GM12865 (cell line): ENCODE measurements around the gene RAET1E.
"Not testable (repeated sequence)": the region's sequence is repeated elsewhere in the genome, so short reads cannot be mapped to it uniquely, and the experiment has no call there.

Experiments used
- DNase-seq: peaks from one replicate; pipeline ENCODE4 v3.0.0; 2010; ENCODE audit warnings: low read depth
- H3K4me3 ChIP-seq: 2 replicates; pipeline ENCODE4 v1.5.1; 2011; ENCODE audit warnings: mild to moderate bottlenecking, low read depth, low read length, control low read depth
- CTCF ChIP-seq: IDR thresholded peaks from 2 replicates; pipeline ENCODE4 v1.5.1; 2011; ENCODE audit warnings: low read length, control low read depth, low read depth, inconsistent platforms; ENCODE audit not compliant: insufficient read depth; ENCODE audit errors: missing control alignments

RAET1E gene

GRCh38 chr6:149925253-149925973, 27.5 kb upstream of the RAET1E start:
- no peak for TF ChIP-seq CTCF
- H3K4me3 ChIP-seq: no peak overlapping the region
- DNase-seq: no peak

GRCh38 chr6:149924933-149925252, 27.0 kb upstream of the RAET1E start:
- no peak for DNase-seq
- H3K4me3 ChIP-seq: no peak overlapping the region
- TF ChIP-seq CTCF: no peak

GRCh38 chr6:149924206-149924932, 26.5 kb upstream of the RAET1E start:
- no peak overlapping the region for H3K4me3 ChIP-seq
- TF ChIP-seq CTCF: no peak
- no peak for DNase-seq

GRCh38 chr6:149923327-149923986, 25.5 kb upstream of the RAET1E start:
- no peak overlapping the region for H3K4me3 ChIP-seq
- no peak for TF ChIP-seq CTCF
- DNase-seq: no peak

GRCh38 chr6:149922642-149923326, 24.9 kb upstream of the RAET1E start, which contains the start of gene RAET1G:
Gene RAET1G, minus strand, starts transcription at chr6:149923121. Its CDS starts 111 bp downstream, at chr6:149923010.
- H3K4me3 ChIP-seq: no peak within 1 kb of the TSS
- peak; percentile 50 for DNase-seq

GRCh38 chr6:149922091-149922490, 24.2 kb upstream of the RAET1E start:
- H3K4me3 ChIP-seq, DNase-seq: not testable (repeated sequence)

More at GRCh38 chr6:149922642-149923326, 24.9 kb upstream of the RAET1E start, which contains the start of gene RAET1G:
- no peak for TF ChIP-seq CTCF

- no peak overlapping the region for H3K4me3 ChIP-seq
- DNase-seq: no peak
- no peak for TF ChIP-seq CTCF
These were observed 23.4 kb upstream of the RAET1E start for GRCh38 chr6:149921361-149921760.
